ENCODE results near the gene CABP1. TPM values are rescaled to one million over a fixed set of nuclear protein-coding genes. Genes with fewer than 3 reads are reported as not detected.

Gene CABP1
- total and polyA plus RNA-seq, 9 of the 15 experiments (the other 6 are each of a cell fraction or from before 2014, with no cell fraction given) = not detected

GRCh38 chr12:120630104-120630892 lies 10.1 kb upstream of the CABP1 start:
- intact Hi-C loops (cut with micrococcal nuclease) (no loop called here), in situ Hi-C loops (cut with MboI) (no loop called here)
- no TSS peak for BruUV-seq (replicated peaks)
- no peaks in the 10 kb centered on the region for H3K9me1 ChIP-seq (ENCODE audit: control insufficient read depth, insufficient read depth, low read length)
- TF ChIP-seq RCOR1 (IDR thresholded peaks at IDR 0.05; ENCODE audit: borderline replicate concordance in 1 of 2, low read depth in 2 of 2, low read length in 2 of 2) (no peak), FOXJ2 (tag; IDR thresholded peaks at IDR 0.05) (peak; percentile 77; the same call in 1 of the 2 replicates), GTF2F1 (IDR thresholded peaks at IDR 0.05; ENCODE audit: low read depth, low read length) (no peak), CGGBP1 (CRISPR knock-in tag; IDR thresholded peaks at IDR 0.05) (no peak), ZNF407 (IDR thresholded peaks at IDR 0.05; ENCODE audit: low read depth) (no peak)
- ChIA-PET POLR2A (no interaction called here), CTCF (ENCODE audit: low intra/inter-chr PET ratio) (no interaction called here)
- no peak overlapping the region for H2AFZ ChIP-seq (ENCODE audit: low read depth, low read length)
- H3K36me3 ChIP-seq (ENCODE audit: control insufficient read depth, insufficient read depth, low read length) = no peaks in the 10 kb centered on the region
- no peak overlapping the region for H3K4me3 ChIP-seq
- H3K9ac ChIP-seq (ENCODE audit: insufficient read depth in 1 of 2, low read depth in 2 of 2, low read length in 2 of 2) = no peak overlapping the region
- DNase-seq (ENCODE audit: extremely low read depth in 1 of 4, low spot score in 3 of 4) = no peak
- no peak overlapping the region for H3K27ac ChIP-seq (ENCODE audit: extremely low read depth, low read depth, low read length)
- H4K20me1 ChIP-seq (replicated peaks; ENCODE audit: control insufficient read depth, insufficient read depth, low read length) = no peaks in the 10 kb centered on the region
- no peak for ATAC-seq
- H3K79me2 ChIP-seq (ENCODE audit: control insufficient read depth, insufficient read depth, low read length) = no peaks in the 10 kb centered on the region
- H3K9me3 ChIP-seq (replicated peaks; ENCODE audit: control insufficient read depth, insufficient read depth, low read depth, low read length) = no peaks in the 10 kb centered on the region
- no peak for FAIRE-seq
- H3K4me2 ChIP-seq (ENCODE audit: insufficient read depth, low read length) = no peak overlapping the region
- peaks cover 3 to 10% of the 10 kb centered on the region in 2 experiments; a peak in 4 of 5 replicates for H3K4me1 ChIP-seq (replicated peaks in 1 of 2; ENCODE audit: control insufficient read depth in 2 of 2, insufficient read depth in 2 of 2, low read length in 2 of 2)
- H3K27me3 ChIP-seq (ENCODE audit: control insufficient read depth in 2 of 2, insufficient read depth in 2 of 2, low read length in 2 of 2) = peaks cover 15 to 18% of the 10 kb centered on the region in 2 experiments; a peak in 4 of 5 replicates
- WGBS (ENCODE audit: insufficient coverage, low coverage, missing lambda C conversion rate) = 9% methylated on average over 15 of the region's 15 CpGs
